ENCODE measurements around the gene RTL9.

DNA sequence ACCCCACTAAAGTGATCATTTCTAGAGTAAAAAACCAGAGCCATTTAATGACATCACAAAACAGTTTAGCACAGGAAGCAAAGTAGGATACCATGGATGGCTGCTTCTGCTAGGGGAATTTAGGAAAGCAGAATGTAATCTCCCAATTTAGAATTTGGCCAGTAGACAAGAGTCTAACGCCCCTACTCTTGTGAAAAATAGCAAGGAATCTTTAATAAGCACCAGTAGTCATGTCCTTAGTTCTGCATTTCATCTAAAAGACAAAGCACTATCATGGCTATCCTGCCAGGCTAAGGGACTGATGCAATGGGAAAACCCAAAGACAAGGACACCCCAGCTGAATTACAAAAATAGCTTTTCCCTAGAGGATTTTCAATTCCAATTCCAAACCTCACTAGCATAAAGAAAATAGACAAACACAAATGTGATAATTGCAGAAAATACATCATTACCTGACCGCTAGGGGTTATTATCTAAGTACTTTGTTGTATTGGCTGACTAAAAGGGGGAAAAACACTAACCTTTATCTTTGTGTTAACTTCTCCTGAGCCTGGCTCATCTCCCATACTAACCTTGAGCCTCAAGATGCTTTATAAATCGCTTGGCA is 38.2 kb upstream of the RTL9 start:
- TF ChIP-seq EZH2 (IDR thresholded peaks at IDR 0.05; ENCODE audit: borderline replicate concordance, low read depth, low read length, severe bottlenecking) (no peak), POLR2A (IDR thresholded peaks at IDR 0.05; ENCODE audit: low read depth, low read length) (no peak), MAX (IDR thresholded peaks at IDR 0.05; ENCODE audit: insufficient read depth, insufficient read length) (no peak), CTCF (IDR thresholded peaks at IDR 0.05; ENCODE audit: extremely low read depth in 1 of 2, insufficient read depth in 1 of 2, low read depth in 1 of 2, low read length in 2 of 2) (no peak)
